GM12873 (cell line): Measurements from ENCODE around the gene MSI2.

Experiments
- TF ChIP-seq, protein P1 (sequence below): IDR thresholded peaks from 2 replicates; pipeline ENCODE4 v1.5.1; 2012; ENCODE audit warnings: low read depth, mild to moderate bottlenecking, moderate library complexity, low read length, control low read depth; ENCODE audit not compliant: insufficient read depth; ENCODE audit errors: missing control alignments

The MSI2 gene

DNA sequence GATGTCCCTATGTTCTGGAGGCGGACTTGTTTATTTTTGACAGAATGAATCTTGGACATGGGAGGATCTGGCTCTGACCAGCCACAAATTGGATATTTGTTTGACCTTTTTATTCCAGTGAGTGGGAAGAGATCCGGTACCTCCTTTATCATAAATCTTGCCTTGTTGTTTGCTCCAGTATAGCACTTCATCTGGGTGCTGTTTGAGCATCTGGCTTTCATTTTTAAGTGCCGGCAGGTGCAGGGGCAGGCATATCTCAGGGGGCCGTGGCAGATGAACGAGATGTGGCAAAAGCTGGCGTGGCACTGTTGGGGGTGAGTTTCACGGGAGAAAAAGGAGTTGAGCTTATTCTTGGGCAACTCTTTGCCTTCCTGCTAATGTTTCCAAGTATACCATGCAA lies 37.8 kb downstream of the MSI2 start:
- TF ChIP-seq, protein P1, sequence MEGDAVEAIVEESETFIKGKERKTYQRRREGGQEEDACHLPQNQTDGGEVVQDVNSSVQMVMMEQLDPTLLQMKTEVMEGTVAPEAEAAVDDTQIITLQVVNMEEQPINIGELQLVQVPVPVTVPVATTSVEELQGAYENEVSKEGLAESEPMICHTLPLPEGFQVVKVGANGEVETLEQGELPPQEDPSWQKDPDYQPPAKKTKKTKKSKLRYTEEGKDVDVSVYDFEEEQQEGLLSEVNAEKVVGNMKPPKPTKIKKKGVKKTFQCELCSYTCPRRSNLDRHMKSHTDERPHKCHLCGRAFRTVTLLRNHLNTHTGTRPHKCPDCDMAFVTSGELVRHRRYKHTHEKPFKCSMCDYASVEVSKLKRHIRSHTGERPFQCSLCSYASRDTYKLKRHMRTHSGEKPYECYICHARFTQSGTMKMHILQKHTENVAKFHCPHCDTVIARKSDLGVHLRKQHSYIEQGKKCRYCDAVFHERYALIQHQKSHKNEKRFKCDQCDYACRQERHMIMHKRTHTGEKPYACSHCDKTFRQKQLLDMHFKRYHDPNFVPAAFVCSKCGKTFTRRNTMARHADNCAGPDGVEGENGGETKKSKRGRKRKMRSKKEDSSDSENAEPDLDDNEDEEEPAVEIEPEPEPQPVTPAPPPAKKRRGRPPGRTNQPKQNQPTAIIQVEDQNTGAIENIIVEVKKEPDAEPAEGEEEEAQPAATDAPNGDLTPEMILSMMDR = no peak

DNA sequence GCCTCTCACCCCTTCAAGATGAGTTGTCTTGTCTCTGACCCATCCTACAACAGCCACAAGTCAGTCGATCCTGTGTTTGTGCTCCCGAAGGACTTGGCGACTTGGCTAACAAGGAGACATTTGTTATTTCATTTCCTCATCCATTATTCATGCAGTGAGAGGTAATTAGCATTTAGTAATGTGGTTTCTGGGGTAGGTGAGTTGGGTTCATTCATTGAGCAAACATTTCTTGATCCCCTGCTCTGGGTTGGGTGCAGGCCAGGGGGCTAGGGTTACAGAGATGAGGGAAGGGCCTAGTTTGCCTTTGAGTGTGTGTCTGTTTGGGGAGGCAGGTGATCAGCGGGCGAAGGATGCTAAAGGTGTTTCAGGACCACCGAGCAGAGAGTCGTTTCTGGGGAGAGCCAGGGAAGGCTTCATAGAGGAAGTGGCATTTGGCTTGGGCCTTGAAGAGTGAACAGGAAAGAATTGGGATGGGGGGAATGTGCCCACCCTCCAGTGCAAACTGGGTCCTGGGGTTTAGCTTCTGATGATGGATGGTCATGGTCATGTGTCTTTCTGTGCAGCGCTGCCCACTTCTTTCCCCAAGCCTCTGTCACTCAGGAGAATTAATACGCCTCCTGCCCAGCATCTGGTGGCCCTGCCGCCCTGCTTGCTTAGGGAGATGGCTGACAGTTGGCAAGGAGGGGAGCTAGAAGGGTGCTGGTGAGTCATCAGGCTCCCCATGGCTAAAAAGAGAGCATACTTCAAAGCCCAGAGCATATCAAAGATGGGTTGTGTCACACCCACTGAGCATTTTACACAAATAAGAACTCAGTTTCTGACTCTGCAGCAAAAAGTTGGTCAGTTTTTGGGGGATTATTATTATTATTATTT lies 38.5 kb downstream of the MSI2 start:
- TF ChIP-seq, protein P1 = no peak

DNA sequence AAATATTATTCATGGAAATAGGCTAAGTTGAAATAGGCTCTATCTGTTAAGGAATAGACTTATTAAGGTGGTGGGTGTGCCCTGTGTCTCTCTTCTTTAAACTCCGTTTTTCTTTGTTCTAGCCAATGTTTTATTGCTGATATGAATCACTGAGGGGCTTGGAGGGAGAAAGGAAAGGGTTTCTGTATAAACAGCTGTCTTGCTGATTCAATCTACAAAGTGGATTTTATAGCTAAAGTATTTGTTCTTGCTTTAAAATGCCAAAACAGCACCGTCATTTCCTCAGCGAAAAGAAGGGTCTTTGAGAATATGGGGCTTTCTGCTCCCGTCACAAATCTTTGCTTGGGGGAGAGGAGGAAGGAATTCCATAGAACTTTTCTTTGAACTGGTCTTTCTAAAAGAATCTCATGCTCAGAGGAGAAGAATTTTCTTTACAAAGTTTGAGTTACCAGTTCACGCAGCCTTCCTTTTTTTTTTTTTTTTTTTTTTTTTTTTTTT lies 39.3 kb downstream of the MSI2 start:
- TF ChIP-seq, protein P1 = no peak

DNA sequence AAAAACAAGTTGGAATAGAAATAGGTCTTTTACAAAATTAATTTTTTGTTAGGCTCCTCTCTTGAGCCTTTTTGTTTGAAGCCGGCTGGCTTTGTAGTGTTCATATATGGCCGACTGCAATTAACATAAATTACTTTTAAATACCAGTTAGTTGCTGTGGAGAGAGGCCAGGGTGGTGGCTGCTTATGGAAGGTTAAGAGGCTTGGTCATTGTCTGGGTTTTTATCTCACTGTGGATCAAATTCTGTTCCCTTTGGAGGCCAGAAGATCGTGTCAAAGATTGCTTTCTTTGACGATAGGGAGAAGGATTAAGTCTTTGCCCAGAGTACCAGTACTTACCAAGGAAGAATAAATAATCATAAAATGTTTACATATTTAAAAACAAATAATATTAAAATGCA lies 39.9 kb downstream of the MSI2 start:
- TF ChIP-seq, protein P1 = no peak

DNA sequence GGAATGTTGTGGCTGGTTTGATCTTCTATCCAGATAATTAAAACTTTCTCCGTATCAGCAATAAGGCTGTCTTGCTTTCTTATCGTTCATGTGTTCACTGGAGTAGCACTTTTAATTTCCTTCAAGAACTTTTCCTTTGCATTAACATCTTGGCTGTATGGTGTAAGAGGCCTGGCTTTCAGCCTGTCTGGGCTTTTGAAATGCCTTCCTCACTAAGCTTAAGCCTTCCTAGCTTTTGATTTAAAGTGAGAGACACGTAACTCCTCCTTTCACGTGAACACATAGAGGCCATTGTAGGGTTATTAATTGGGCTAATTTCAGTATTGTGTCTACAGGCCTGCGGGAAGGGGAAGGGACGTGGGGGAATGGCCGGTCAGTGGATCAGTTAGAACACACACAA lies 42.9 kb downstream of the MSI2 start:
- TF ChIP-seq, protein P1 = no peak

DNA sequence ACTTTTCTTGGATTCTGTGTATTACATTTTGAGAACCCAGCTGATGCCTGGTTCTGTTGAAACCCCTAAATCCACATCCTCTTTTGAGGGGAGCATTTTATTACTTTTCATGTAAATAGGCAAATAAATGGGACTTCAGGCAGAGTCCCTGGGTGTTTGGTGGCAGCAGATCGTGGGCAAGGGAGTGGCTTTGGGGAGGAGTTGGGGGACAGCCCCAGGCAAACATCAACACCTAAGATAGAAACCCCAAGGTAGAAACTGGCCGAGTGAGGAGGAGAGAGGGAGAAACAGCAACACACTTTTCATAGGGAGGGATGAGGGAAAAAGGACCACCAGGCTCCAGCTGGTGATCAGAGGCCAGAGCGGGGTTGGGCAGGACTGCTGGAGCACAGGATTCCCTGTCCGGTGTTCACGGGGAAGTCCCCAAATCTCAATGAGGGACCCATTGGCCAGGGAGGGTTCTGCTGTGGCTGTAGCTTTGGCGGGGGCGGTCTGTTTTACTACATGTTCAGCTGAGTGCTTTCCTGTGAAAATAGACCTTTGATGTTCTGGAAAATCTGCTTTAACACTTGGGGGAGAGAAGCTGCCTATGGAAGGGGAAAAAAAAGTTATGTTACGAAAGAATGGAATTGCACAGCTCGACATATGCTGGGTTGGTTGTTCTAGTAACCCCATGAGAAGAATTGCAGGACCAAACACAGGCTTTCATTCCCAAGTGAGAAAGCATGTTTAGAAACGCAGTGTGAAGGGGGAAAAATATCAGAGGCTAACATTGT lies 46.6 kb downstream of the MSI2 start:
- TF ChIP-seq, protein P1 = no peak

DNA sequence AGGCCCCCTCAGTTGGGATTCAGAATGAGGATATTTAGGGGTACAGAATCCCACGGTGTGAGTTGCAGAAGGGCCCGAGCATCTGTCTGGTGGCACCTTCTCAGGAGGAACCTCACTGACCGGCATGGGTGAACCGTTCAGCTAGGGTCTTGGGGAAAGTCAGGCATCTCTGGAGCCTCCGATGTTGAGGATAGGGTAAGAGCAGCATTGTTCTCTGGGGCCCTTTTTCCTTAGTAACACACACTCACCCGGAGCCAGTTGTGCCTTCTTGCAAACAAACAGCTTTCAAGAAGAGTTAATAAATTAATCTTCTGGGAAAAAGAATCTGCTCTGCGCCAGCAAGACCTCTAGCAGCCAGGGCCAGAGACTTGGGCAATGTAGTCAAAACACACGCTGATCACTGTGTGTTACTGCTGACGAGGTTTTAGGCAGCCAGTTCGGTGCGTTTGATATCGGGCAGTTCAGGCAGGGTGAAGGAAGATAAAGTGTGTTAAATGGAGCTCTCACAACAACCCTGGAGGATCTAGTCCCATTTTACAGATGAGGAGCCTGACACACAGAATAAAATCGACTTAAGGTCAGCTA lies 48.9 kb downstream of the MSI2 start:
- TF ChIP-seq, protein P1 = no peak
